K562 (cell line): ENCODE measurements around the gene C3. TPM values are rescaled to one million over a fixed set of nuclear protein-coding genes. Genes with fewer than 3 reads are reported as not detected.

Experiments used
- ATAC-seq: fragments of 200-7000 bp; cut with Tn5 transposase; 3 replicates; pipeline ENCODE4 v1.9.1; 2020; ENCODE audit warnings: moderate library complexity
- BruUV-seq: library from RNA; stranded (reverse); fragments of 400-500 nt; replicated peaks from 2 replicates; lab custom pipeline; 2021; lab: Mats Ljungman, UMichigan
- CTCF ChIA-PET: fragments of 300-600 bp; formaldehyde crosslinking; extraction: SDS; loops from one replicate; lab custom pipeline; 2021; ENCODE audit warnings: low intra/inter-chr PET ratio; lab: Yijun Ruan, JAX
- POLR2A ChIA-PET: fragments of 300-600, 350-650 bp; sonication (Branson Sonifier 250); formaldehyde crosslinking; extraction: SDS; loops from one replicate; lab custom pipeline; 2021; ENCODE audit warnings: antibody characterized with exemption, inconsistent platforms; lab: Yijun Ruan, JAX
- DNase-seq, 4 experiments: peaks; one replicate each; pipeline versions ENCODE4 v3.0.0 to v3.0.0-alpha.2; 2011 to 2018; ENCODE audit warnings: low spot score in 3 of 4, mixed read lengths in 3 of 4; ENCODE audit errors: extremely low read depth in 1 of 4
- FAIRE-seq: peaks from 2 replicates; lab custom pipeline; 2011; peaks lifted over from hg19 to GRCh38; lab: Jason Lieb, UNC
- H2AFZ ChIP-seq: 2 replicates; pipeline ENCODE4 v1.6.0; 2011; ENCODE audit warnings: low read depth, low read length, control low read depth, inconsistent platforms
- H3K27ac ChIP-seq: fragments of 200-600 bp; 3 replicates; pipeline ENCODE4 v1.8.0; 2011; ENCODE audit warnings: low read depth, mild to moderate bottlenecking, control low read depth, inconsistent platforms, low read length, moderate library complexity, mixed read lengths; ENCODE audit errors: extremely low read depth
- H3K27me3 ChIP-seq, 2 experiments: fragments of 300-600 bp in 1 of 2; 2 replicates in 1 of 2; 3 replicates in 1 of 2; pipeline versions ENCODE4 v1.6.0 to v1.8.0; 2011; ENCODE audit warnings: inconsistent platforms in 2 of 2, low read length in 2 of 2, mild to moderate bottlenecking in 1 of 2, mixed read lengths in 1 of 2, moderate library complexity in 1 of 2; ENCODE audit not compliant: control insufficient read depth in 2 of 2, insufficient read depth in 2 of 2
- H3K36me3 ChIP-seq: fragments of 300-600 bp; 3 replicates; pipeline ENCODE4 v1.8.0; 2011; ENCODE audit warnings: mild to moderate bottlenecking, low read length, inconsistent platforms; ENCODE audit not compliant: control insufficient read depth, insufficient read depth
- H3K4me1 ChIP-seq, 2 experiments: fragments of 200-600 bp in 1 of 2; replicated peaks in 1 of 2; 2 replicates in 1 of 2; 3 replicates in 1 of 2; pipeline versions ENCODE4 v1.5.1 to v1.8.0; 2011; ENCODE audit warnings: inconsistent platforms in 2 of 2, low read length in 2 of 2, mild to moderate bottlenecking in 1 of 2, mixed read lengths in 1 of 2, moderate library complexity in 1 of 2; ENCODE audit not compliant: control insufficient read depth in 2 of 2, insufficient read depth in 2 of 2
- H3K4me2 ChIP-seq: 2 replicates; pipeline ENCODE4 v1.6.1; 2011; ENCODE audit warnings: low read length, control low read depth, inconsistent platforms, mixed read lengths; ENCODE audit not compliant: insufficient read depth
- H3K4me3 ChIP-seq: fragments of 200-600 bp; sonication (generic), shearing (Covaris generic); 2 replicates; pipeline ENCODE4 v1.5.1; 2016; ENCODE audit warnings: control low read depth, inconsistent platforms
- H3K79me2 ChIP-seq: fragments of 200-600 bp; 3 replicates; pipeline ENCODE4 v1.8.0; 2011; ENCODE audit warnings: low read length, inconsistent platforms; ENCODE audit not compliant: control insufficient read depth, insufficient read depth
- H3K9ac ChIP-seq, 2 experiments: 2 replicates each; pipeline versions ENCODE4 v1.6.0 to v1.6.1; 2011; ENCODE audit warnings: low read depth in 2 of 2, low read length in 2 of 2, control low read depth in 1 of 2, inconsistent platforms in 1 of 2, mild to moderate bottlenecking in 1 of 2, mixed read lengths in 1 of 2; ENCODE audit not compliant: insufficient read depth in 1 of 2
- H3K9me1 ChIP-seq: one replicate; pipeline ENCODE4 v1.6.0; 2011; ENCODE audit warnings: inconsistent platforms, mild to moderate bottlenecking, low read length, moderate library complexity; ENCODE audit not compliant: control insufficient read depth, insufficient read depth
- H3K9me3 ChIP-seq: replicated peaks from 2 replicates; pipeline ENCODE4 v1.5.1; 2011; ENCODE audit warnings: low read depth, low read length, inconsistent platforms; ENCODE audit not compliant: control insufficient read depth, insufficient read depth
- H4K20me1 ChIP-seq: replicated peaks from 2 replicates; pipeline ENCODE4 v1.6.1; 2011; ENCODE audit warnings: low read length, inconsistent platforms, mixed read lengths; ENCODE audit not compliant: control insufficient read depth, insufficient read depth
- ARID4B ChIP-seq: sonication (generic); formaldehyde crosslinking; IDR thresholded peaks from 2 replicates; pipeline ENCODE4 v1.8.0; 2022; ENCODE audit warnings: mild to moderate bottlenecking, missing genetic modification reagents
- HDAC6 ChIP-seq: IDR thresholded peaks from 2 replicates; pipeline ENCODE4 v1.6.1; 2012; ENCODE audit warnings: low read depth, mild to moderate bottlenecking, control low read depth, inconsistent platforms, low read length, moderate library complexity
- HES1 ChIP-seq: fragments of 450-650 bp; IDR thresholded peaks from 2 replicates; pipeline ENCODE4 v1.6.1; 2016; ENCODE audit warnings: low read depth, mild to moderate bottlenecking, moderate library complexity
- ILF3 ChIP-seq: fragments of 450-650 bp; IDR thresholded peaks from 2 replicates; pipeline ENCODE4 v1.6.1; 2018; ENCODE audit warnings: antibody characterized with exemption, mild to moderate bottlenecking, moderate library complexity, borderline replicate concordance
- NFIX ChIP-seq: fragments of 250-450 bp; sonication (Bioruptor Pico); IDR thresholded peaks from 2 replicates; pipeline ENCODE4 v1.4.0; 2020; ENCODE audit warnings: low read depth, mild to moderate bottlenecking, moderate library complexity
- NR2C1 ChIP-seq, 2 experiments: fragments of 450-650 bp; IDR thresholded peaks; 2 replicates each; pipeline ENCODE4 v1.6.1; 2017; ENCODE audit warnings: mild to moderate bottlenecking in 2 of 2, antibody characterized with exemption in 1 of 2, inconsistent platforms in 1 of 2, missing compliant biosample characterization in 1 of 2, missing genetic modification characterization in 1 of 2
- OTX1 ChIP-seq: fragments of 450-650 bp; formaldehyde crosslinking; IDR thresholded peaks from 2 replicates; pipeline ENCODE4 v1.4.0; 2022; ENCODE audit warnings: mild to moderate bottlenecking
- SIRT6 ChIP-seq: IDR thresholded peaks from one replicate; pipeline ENCODE4 v1.6.1; 2012; ENCODE audit warnings: low read depth, mild to moderate bottlenecking, control low read depth, inconsistent platforms, low read length, moderate library complexity
- VEZF1 ChIP-seq: fragments of 200-800 bp; sonication (Bioruptor generic); IDR thresholded peaks from 2 replicates; pipeline ENCODE4 v1.6.1; 2017; ENCODE audit warnings: missing genetic modification characterization, missing compliant biosample characterization
- WHSC1 ChIP-seq: IDR thresholded peaks from one replicate; pipeline ENCODE4 v1.6.1; 2012; ENCODE audit warnings: low read length, control low read depth, inconsistent platforms
- YY1 ChIP-seq, 3 experiments: IDR thresholded peaks; 2 replicates each; pipeline ENCODE4 v1.6.1; 2011; ENCODE audit warnings: low read length in 2 of 3, mild to moderate bottlenecking in 2 of 3, moderate library complexity in 2 of 3, borderline replicate concordance in 1 of 3, control low read depth in 1 of 3, low read depth in 1 of 3; ENCODE audit not compliant: insufficient read depth in 3 of 3, insufficient replicate concordance in 2 of 3, control insufficient read depth in 1 of 3, insufficient read length in 1 of 3; ENCODE audit errors: extremely low read depth in 1 of 3
- WGBS: fragments of 100-300 bp; shearing (Covaris generic); methylation state at CpG from one replicate; pipeline ENCODE4 v1.1.6; 2016; ENCODE audit warnings: low coverage, mixed read lengths; ENCODE audit not compliant: insufficient coverage; ENCODE audit errors: missing lambda C conversion rate; 5-methylcytosine and 5-hydroxymethylcytosine counted together
- in situ Hi-C: fragments of 300-500 bp; cut with MboI; formaldehyde crosslinking; loops from 4 replicates; pipeline ENCODE4 v1.15.0; 2018; ENCODE audit warnings: inconsistent platforms, mixed read lengths
- intact Hi-C: fragments of 100-400 bp; cut with micrococcal nuclease; formaldehyde crosslinking; loops from 2 replicates; pipeline ENCODE4 v1.14.2; 2022
- polyA plus RNA-seq, 8 experiments: library from polyadenylated mRNA; depleted of rRNA in 4 of 8; stranded (reverse) in 5 of 8; unstranded in 3 of 8; fragments of >200 nt; fragmentation: Nextera tagmentation in 2 of 8; fragmentation: Illumina TruSeq in 1 of 8; extraction: Ambion mirVana in 2 of 8; extraction: Trizol in 1 of 8; gene quantifications; 2 replicates each; pipeline versions ENCODE4 v1.2.1 to v1.2.3, GENCODE V29; 2011 to 2014; ENCODE audit warnings: inconsistent platforms in 1 of 8, missing spikeins in 1 of 8
- total RNA-seq, 7 experiments: library from RNA; depleted of rRNA in 6 of 7; stranded (reverse); fragments of >200 nt in 6 of 7; fragmentation: Illumina TruSeq in 2 of 7; extraction: Trizol in 2 of 7; gene quantifications; 2 replicates each; pipeline versions ENCODE4 v1.2.1 to v1.2.3, GENCODE V29; 2011 to 2021; ENCODE audit warnings: low replicate concordance in 1 of 7

Gene C3
- total and polyA plus RNA-seq, 9 of the 15 experiments (the other 6 are each of a cell fraction or from before 2014, with no cell fraction given), result 0.59 to 10.6 (median 2.2) TPM

GRCh38 chr19:6677883-6678689 lies 42.4 kb downstream of the C3 start:
- FAIRE-seq, result peak; percentile 92
- Histone ChIP-seq H3K9me3 (no peaks in the 10 kb centered on the region; the same call in none of the 2 replicates), H3K36me3 (no peaks in the 10 kb centered on the region; the same call in 2 of the 3 replicates), H2AFZ (peak overlapping the region; percentile 99), H3K4me1 (peaks cover 26 to 38% of the 10 kb centered on the region in 2 experiments), H3K27me3 (no peaks in the 10 kb centered on the region), H3K9me1 (no peaks in the 10 kb centered on the region), H3K9ac (peak overlapping the region; percentile 76 to 89), H4K20me1 (no peaks in the 10 kb centered on the region), H3K27ac (peak overlapping the region; percentile 73), H3K4me3 (peak overlapping the region; percentile 36), H3K4me2 (peak overlapping the region; percentile 98), H3K79me2 (no peaks in the 10 kb centered on the region)
- WGBS, result 8% methylated on average over 21 of the region's 31 CpGs
- ATAC-seq, result peak; percentile 95
- POLR2A ChIA-PET, result interaction anchor here (0.5 to 1.4 kb wide), 9 partner anchors 9 to 1535 kb away, joined by 3 to 7 read pairs (median 3); partner anchors contain the start of genes ALKBH7 and TNFSF9
- CTCF ChIA-PET, result no interaction called here
- in situ Hi-C loops, result no loop called here
- intact Hi-C loops, result no loop called here
- BruUV-seq, result no TSS peak
- DNase-seq, result peak; percentile 86 to 95 (median 94)
- TF ChIP-seq OTX1 (CRISPR knock-in tag) (0 out of 2 replicates have a peak, but pooled peaks have one; percentile 53), HDAC6 (no peak), ILF3 (no peak), SIRT6 (no peak), NFIX (CRISPR knock-in tag) (no peak), HES1 (no peak), YY1 (IDR thresholded peaks at IDR 0.05; ENCODE audit: borderline replicate concordance in 1 of 3, control insufficient read depth in 1 of 3, extremely low read depth in 1 of 3, insufficient read depth in 3 of 3, insufficient read length in 1 of 3, insufficient replicate concordance in 2 of 3, low read depth in 1 of 3, low read length in 2 of 3) (peak in 1 of 3 experiments; percentile 8), WHSC1 (no peak), VEZF1 (CRISPR knock-in tag) (no peak), ARID4B (CRISPR knock-in tag) (no peak), NR2C1 (IDR thresholded peaks at IDR 0.05) (no peak), NR2C1 (tag; IDR thresholded peaks at IDR 0.05) (no peak)
